Measurements from ENCODE around the gene COX15.

GRCh38 chr10:99758211-99758891 lies 26.4 kb upstream of the COX15 start:
- TF ChIP-seq, protein P1, sequence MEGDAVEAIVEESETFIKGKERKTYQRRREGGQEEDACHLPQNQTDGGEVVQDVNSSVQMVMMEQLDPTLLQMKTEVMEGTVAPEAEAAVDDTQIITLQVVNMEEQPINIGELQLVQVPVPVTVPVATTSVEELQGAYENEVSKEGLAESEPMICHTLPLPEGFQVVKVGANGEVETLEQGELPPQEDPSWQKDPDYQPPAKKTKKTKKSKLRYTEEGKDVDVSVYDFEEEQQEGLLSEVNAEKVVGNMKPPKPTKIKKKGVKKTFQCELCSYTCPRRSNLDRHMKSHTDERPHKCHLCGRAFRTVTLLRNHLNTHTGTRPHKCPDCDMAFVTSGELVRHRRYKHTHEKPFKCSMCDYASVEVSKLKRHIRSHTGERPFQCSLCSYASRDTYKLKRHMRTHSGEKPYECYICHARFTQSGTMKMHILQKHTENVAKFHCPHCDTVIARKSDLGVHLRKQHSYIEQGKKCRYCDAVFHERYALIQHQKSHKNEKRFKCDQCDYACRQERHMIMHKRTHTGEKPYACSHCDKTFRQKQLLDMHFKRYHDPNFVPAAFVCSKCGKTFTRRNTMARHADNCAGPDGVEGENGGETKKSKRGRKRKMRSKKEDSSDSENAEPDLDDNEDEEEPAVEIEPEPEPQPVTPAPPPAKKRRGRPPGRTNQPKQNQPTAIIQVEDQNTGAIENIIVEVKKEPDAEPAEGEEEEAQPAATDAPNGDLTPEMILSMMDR (IDR thresholded peaks at IDR 0.05): no peak
- TF ChIP-seq EZH2 (IDR thresholded peaks at IDR 0.05; ENCODE audit: borderline replicate concordance, insufficient read depth, low read depth, low read length, poor library complexity, severe bottlenecking): no peak
